Right atrium auricular region (tissue), 2 donors: ENCODE measurements around the gene PCDHGB4. TPM values are rescaled to one million over a fixed set of nuclear protein-coding genes. Genes with fewer than 3 reads are reported as not detected.

ENCODE experiments used
- DNase-seq: peaks from one replicate; pipeline ENCODE4 v3.0.0-alpha.2; 2019; ENCODE audit warnings: low spot score
- H3K27ac ChIP-seq, 2 donors: fragments of 200-600 bp; sonication (generic); 1 replicate in 1 of 2; 2 replicates in 1 of 2; pipeline ENCODE4 v1.5.1; 2016 to 2019
- H3K27me3 ChIP-seq, 2 donors: fragments of 200-600 bp; sonication (generic); one replicate each; pipeline versions ENCODE4 v1.5.1 to v1.6.0; 2017 to 2019
- H3K36me3 ChIP-seq: fragments of 200-600 bp; sonication (generic); one replicate; pipeline ENCODE4 v1.5.1; 2016
- H3K4me1 ChIP-seq, 2 donors: fragments of 200-600 bp; sonication (generic); one replicate each; pipeline versions ENCODE4 v1.5.1 to v1.6.0; 2017 to 2019
- H3K4me3 ChIP-seq, 2 donors: fragments of 200-600 bp; sonication (generic); 1 replicate in 1 of 2; 2 replicates in 1 of 2; pipeline ENCODE4 v1.5.1; 2017 to 2019; ENCODE audit warnings: mild to moderate bottlenecking in 1 of 2, moderate library complexity in 1 of 2
- H3K9me3 ChIP-seq, 2 donors: fragments of 200-600 bp; sonication (generic); one replicate each; pipeline ENCODE4 v1.5.1; 2019
- total RNA-seq, 2 donors: library from RNA; depleted of rRNA; stranded (reverse); fragments of >200 nt; gene quantifications; one replicate each; pipeline ENCODE4 v1.1.0, GENCODE V29; 2016
- TF ChIP-seq, protein P1 (sequence below), 2 donors: fragments of 200-600 bp; sonication (generic); IDR thresholded peaks; one replicate each; pipeline ENCODE4 v1.5.1; 2019; ENCODE audit warnings: antibody characterized with exemption in 2 of 2

Gene PCDHGB4
- total RNA-seq, 2 donors from 2014 or later: 6.3 to 6.4 TPM

- TF ChIP-seq, protein P1, sequence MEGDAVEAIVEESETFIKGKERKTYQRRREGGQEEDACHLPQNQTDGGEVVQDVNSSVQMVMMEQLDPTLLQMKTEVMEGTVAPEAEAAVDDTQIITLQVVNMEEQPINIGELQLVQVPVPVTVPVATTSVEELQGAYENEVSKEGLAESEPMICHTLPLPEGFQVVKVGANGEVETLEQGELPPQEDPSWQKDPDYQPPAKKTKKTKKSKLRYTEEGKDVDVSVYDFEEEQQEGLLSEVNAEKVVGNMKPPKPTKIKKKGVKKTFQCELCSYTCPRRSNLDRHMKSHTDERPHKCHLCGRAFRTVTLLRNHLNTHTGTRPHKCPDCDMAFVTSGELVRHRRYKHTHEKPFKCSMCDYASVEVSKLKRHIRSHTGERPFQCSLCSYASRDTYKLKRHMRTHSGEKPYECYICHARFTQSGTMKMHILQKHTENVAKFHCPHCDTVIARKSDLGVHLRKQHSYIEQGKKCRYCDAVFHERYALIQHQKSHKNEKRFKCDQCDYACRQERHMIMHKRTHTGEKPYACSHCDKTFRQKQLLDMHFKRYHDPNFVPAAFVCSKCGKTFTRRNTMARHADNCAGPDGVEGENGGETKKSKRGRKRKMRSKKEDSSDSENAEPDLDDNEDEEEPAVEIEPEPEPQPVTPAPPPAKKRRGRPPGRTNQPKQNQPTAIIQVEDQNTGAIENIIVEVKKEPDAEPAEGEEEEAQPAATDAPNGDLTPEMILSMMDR (IDR thresholded peaks at IDR 0.05): no peak
These were observed 49.7 kb downstream of the PCDHGB4 start for GRCh38 chr5:141437221-141437620.

DNA sequence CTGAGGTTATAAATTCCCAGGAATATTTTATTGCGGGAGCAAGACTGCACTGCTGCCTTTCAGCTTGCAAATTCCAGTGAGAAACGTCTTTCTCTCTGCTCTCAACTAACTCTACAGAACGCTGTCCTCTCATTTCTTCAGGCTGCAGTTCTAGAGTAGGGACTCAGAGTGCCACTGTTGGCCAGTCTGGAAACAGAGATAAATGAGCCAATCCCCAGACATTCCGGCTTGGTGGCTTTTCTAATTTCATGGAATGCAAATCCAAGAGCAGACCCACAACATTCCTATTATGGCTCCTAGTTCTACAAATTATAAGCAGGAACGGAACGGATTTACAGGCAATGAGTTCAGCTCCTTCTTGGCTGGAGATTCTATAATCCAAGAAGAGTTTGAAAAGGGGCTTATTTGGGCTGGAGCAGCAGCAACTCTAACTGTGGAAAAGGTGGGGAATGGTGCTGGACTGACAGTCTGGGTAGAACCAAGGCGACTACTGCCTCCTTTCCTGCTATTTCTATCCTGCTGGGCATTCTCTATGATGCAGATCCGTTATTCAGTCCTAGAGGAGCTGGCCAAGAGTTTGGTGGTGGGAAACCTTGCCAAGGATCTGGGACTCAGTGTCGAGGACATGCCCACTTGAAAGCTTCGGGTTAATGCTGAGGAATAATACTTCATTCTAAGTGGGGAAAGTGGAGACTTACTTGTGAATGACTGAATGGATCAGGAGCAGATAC is 52.1 kb downstream of the PCDHGB4 start:
- H3K4me1 ChIP-seq: no peaks in the 10 kb centered on the region
- no peak overlapping the region for H3K27ac ChIP-seq
- H3K4me3 ChIP-seq: no peak overlapping the region
- TF ChIP-seq, protein P1 (IDR thresholded peaks at IDR 0.05): no peak
- H3K36me3 ChIP-seq: no peaks in the 10 kb centered on the region
- DNase-seq: no peak
- no peaks in the 10 kb centered on the region for H3K27me3 ChIP-seq
- peaks cover 11 to 68% of the 10 kb centered on the region in 2 donors for H3K9me3 ChIP-seq

More at GRCh38 chr5:141437221-141437620, 49.7 kb downstream of the PCDHGB4 start:
- DNase-seq: no peak
- Histone ChIP-seq H3K36me3 (no peaks in the 10 kb centered on the region), H3K4me3 (no peak overlapping the region), H3K4me1 (peaks cover 0 to 3% of the 10 kb centered on the region in 2 donors), H3K9me3 (peaks cover 11 to 79% of the 10 kb centered on the region in 2 donors), H3K27ac (no peak overlapping the region), H3K27me3 (no peaks in the 10 kb centered on the region)

Other genes starting within 250 kb of the PCDHGB4 start
- gene PCDHB6, start 237.6 kb upstream of the PCDHGB4 start, total RNA-seq: under 1 TPM; 0.12 to 0.33 TPM
- 1 to 10 TPM; 1.0 to 1.4 TPM for gene PCDHB7, start 215.1 kb upstream of the PCDHGB4 start, total RNA-seq
- 1 to 10 TPM in 1 of 2 donors, under 1 TPM in 1; 0.90 to 1.7 TPM for gene PCDHB8, start 209.9 kb upstream of the PCDHGB4 start, total RNA-seq
- gene PCDHB16, start 205.3 kb upstream of the PCDHGB4 start, total RNA-seq: 1 to 10 TPM; 5.3 TPM
- gene PCDHB9, start 200.5 kb upstream of the PCDHGB4 start, total RNA-seq: 1 to 10 TPM; 1.7 to 2.5 TPM
- gene PCDHB10, start 195.3 kb upstream of the PCDHGB4 start, total RNA-seq: 1 to 10 TPM; 2.0 to 2.5 TPM
- gene PCDHB11, start 188.1 kb upstream of the PCDHGB4 start, total RNA-seq: 1 to 10 TPM; 1.8 to 2.4 TPM
- gene PCDHB12, start 179.0 kb upstream of the PCDHGB4 start, total RNA-seq: 1 to 10 TPM; 1.8 to 2.3 TPM
- gene PCDHB13, start 173.8 kb upstream of the PCDHGB4 start, total RNA-seq: 1 to 10 TPM; 4.2 to 5.0 TPM
- gene PCDHB14, start 164.4 kb upstream of the PCDHGB4 start, total RNA-seq: 1 to 10 TPM; 4.3 to 5.1 TPM
- 1 to 10 TPM; 3.2 to 5.3 TPM for gene PCDHB15, start 142.3 kb upstream of the PCDHGB4 start, total RNA-seq
- gene SLC25A2, start 83.6 kb upstream of the PCDHGB4 start, total RNA-seq: not detected
- gene TAF7, start 66.9 kb upstream of the PCDHGB4 start, total RNA-seq: 10 to 100 TPM; 73.9 to 82.6 TPM
- 1 to 10 TPM; 1.4 to 2.0 TPM for gene PCDHGA1, start 57.2 kb upstream of the PCDHGB4 start, total RNA-seq
- gene PCDHGA2, start 48.9 kb upstream of the PCDHGB4 start, total RNA-seq: 1 to 10 TPM; 7.5 to 7.7 TPM
- 1 to 10 TPM; 7.0 to 8.9 TPM for gene PCDHGA3, start 43.9 kb upstream of the PCDHGB4 start, total RNA-seq
- 1 to 10 TPM; 2.4 to 3.3 TPM for gene PCDHGB1, start 37.6 kb upstream of the PCDHGB4 start, total RNA-seq
- gene PCDHGA4, start 32.7 kb upstream of the PCDHGB4 start, total RNA-seq: 1 to 10 TPM; 4.4 to 5.7 TPM
- 1 to 10 TPM; 5.2 to 6.7 TPM for gene PCDHGB2, start 27.7 kb upstream of the PCDHGB4 start, total RNA-seq
- 1 to 10 TPM; 4.0 to 5.0 TPM for gene PCDHGA5, start 23.5 kb upstream of the PCDHGB4 start, total RNA-seq
- gene PCDHGB3, start 17.5 kb upstream of the PCDHGB4 start, total RNA-seq: 1 to 10 TPM; 5.4 to 7.2 TPM
- 1 to 10 TPM; 4.7 to 5.3 TPM for gene PCDHGA6, start 13.8 kb upstream of the PCDHGB4 start, total RNA-seq
- gene PCDHGA7, start 5.0 kb upstream of the PCDHGB4 start, total RNA-seq: 1 to 10 TPM; 4.9 to 6.1 TPM
- gene PCDHGA8, start 4.9 kb downstream of the PCDHGB4 start, total RNA-seq: 1 to 10 TPM; 5.0 to 5.7 TPM
- 1 to 10 TPM; 9.7 TPM for gene PCDHGB5, start 10.2 kb downstream of the PCDHGB4 start, total RNA-seq
- 1 to 10 TPM; 3.7 to 5.2 TPM for gene PCDHGA9, start 15.1 kb downstream of the PCDHGB4 start, total RNA-seq
- gene PCDHGB6, start 20.3 kb downstream of the PCDHGB4 start, total RNA-seq: 1 to 10 TPM; 5.0 to 7.1 TPM
- 1 to 10 TPM; 3.1 to 4.8 TPM for gene PCDHGA10, start 25.3 kb downstream of the PCDHGB4 start, total RNA-seq
- gene PCDHGB7, start 30.0 kb downstream of the PCDHGB4 start, total RNA-seq: 10 to 100 TPM in 1 of 2 donors, 1 to 10 TPM in 1; 6.0 to 10.5 TPM
- 1 to 10 TPM; 3.0 to 4.5 TPM for gene PCDHGA11, start 33.4 kb downstream of the PCDHGB4 start, total RNA-seq
- 1 to 10 TPM; 6.2 to 7.7 TPM for gene PCDHGA12, start 42.8 kb downstream of the PCDHGB4 start, total RNA-seq
- 10 to 100 TPM; 24.1 to 38.3 TPM for gene PCDHGC3, start 88.3 kb downstream of the PCDHGB4 start, total RNA-seq
- 1 to 10 TPM; 1.5 to 1.7 TPM for gene PCDHGC4, start 97.3 kb downstream of the PCDHGB4 start, total RNA-seq
- 1 to 10 TPM; 1.4 to 1.7 TPM for gene PCDHGC5, start 101.4 kb downstream of the PCDHGB4 start, total RNA-seq
- 10 to 100 TPM; 18.7 to 82.7 TPM for gene DIAPH1, start 231.3 kb downstream of the PCDHGB4 start, total RNA-seq
- 10 to 100 TPM; 21.0 to 22.2 TPM for gene HDAC3, start 249.2 kb downstream of the PCDHGB4 start, total RNA-seq
- gene RELL2, start 249.3 kb downstream of the PCDHGB4 start, total RNA-seq: 1 to 10 TPM in 1 of 2 donors, under 1 TPM in 1; 0.41 to 1.3 TPM